Activated CD4-positive, alpha-beta T cell treated with anti-CD3 and anti-CD28 coated beads for 4 hours (primary cell): Measurements from ENCODE around the gene MAP3K5.

ENCODE experiments used
- DNase-seq, 2 donors: peaks; one replicate each; pipeline ENCODE4 v3.0.0-alpha.2; 2020

MAP3K5 gene

GRCh38 chr6:136641166-136641565 is 151.1 kb downstream of the MAP3K5 start:
- DNase-seq, result no peak

- DNase-seq, result no peak
Measured at GRCh38 chr6:136640132-136640915, 152.0 kb downstream of the MAP3K5 start.

- DNase-seq, result no peak
Measured at GRCh38 chr6:136639702-136640101, 152.6 kb downstream of the MAP3K5 start.

GRCh38 chr6:136635615-136636014 is 156.7 kb downstream of the MAP3K5 start:
- DNase-seq, result no peak

- DNase-seq, result no peak
Measured at GRCh38 chr6:136633355-136633754, 158.9 kb downstream of the MAP3K5 start.

GRCh38 chr6:136628996-136629395 is 163.3 kb downstream of the MAP3K5 start:
- no peak for DNase-seq

- DNase-seq, result no peak
Measured at GRCh38 chr6:136627191-136627590, 165.1 kb downstream of the MAP3K5 start.

GRCh38 chr6:136625293-136625692 is 167.0 kb downstream of the MAP3K5 start:
- no peak for DNase-seq

GRCh38 chr6:136624347-136624746 is 167.9 kb downstream of the MAP3K5 start:
- no peak for DNase-seq

GRCh38 chr6:136618086-136618485 is 174.2 kb downstream of the MAP3K5 start:
- DNase-seq, result no peak

- no peak for DNase-seq
Measured at GRCh38 chr6:136616527-136616926, 175.8 kb downstream of the MAP3K5 start.

GRCh38 chr6:136614994-136615393 is 177.3 kb downstream of the MAP3K5 start:
- no peak for DNase-seq

GRCh38 chr6:136614350-136614749 is 177.9 kb downstream of the MAP3K5 start:
- no peak for DNase-seq

- DNase-seq, result no peak
Measured at GRCh38 chr6:136613477-136613876, 178.8 kb downstream of the MAP3K5 start.

GRCh38 chr6:136612666-136613389 is 179.4 kb downstream of the MAP3K5 start:
- DNase-seq, result no peak

GRCh38 chr6:136611746-136612145 is 180.5 kb downstream of the MAP3K5 start:
- no peak for DNase-seq

- DNase-seq, result no peak
Measured at GRCh38 chr6:136611133-136611532, 181.1 kb downstream of the MAP3K5 start.

- DNase-seq, result no peak
Measured at GRCh38 chr6:136609873-136610706, 182.2 kb downstream of the MAP3K5 start.

GRCh38 chr6:136608991-136609390 is 183.3 kb downstream of the MAP3K5 start:
- no peak for DNase-seq

GRCh38 chr6:136607932-136608772 is 184.1 kb downstream of the MAP3K5 start:
- peak; percentile 68 to 85 for DNase-seq

- no peak for DNase-seq
Measured at GRCh38 chr6:136607204-136607931, 184.9 kb downstream of the MAP3K5 start.
